Measurements from ENCODE around the gene ANO2. TPM values are rescaled to one million over a fixed set of nuclear protein-coding genes. Genes with fewer than 3 reads are reported as not detected.

ANO2 gene
- total RNA-seq, 2 donors from 2014 or later, result 2.8 to 9.3 TPM

DNA sequence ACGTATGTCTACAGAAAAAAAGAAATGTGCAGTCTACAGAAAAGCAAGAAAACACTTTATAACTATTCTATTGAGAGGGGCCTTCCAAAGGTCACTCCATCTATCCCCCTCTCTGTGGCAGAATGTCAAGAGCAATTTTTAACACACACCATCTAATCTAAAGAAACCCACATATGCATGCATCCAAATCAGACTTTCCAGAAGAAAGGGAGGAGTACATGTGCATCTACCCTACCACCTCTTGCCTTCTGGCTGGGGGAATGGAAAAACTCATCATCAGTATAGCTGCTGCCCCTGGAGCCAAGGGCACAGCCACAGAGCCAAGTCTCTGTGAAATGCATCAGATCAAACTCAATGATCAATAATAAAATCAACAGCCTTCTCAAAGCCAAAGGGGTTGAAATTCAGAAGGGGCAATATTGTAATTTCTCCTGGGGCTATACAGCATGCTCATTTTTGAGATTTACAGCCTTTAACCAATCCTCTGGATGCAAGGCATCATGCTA lies 63.9 kb downstream of the ANO2 start:
- TF ChIP-seq, protein P1, sequence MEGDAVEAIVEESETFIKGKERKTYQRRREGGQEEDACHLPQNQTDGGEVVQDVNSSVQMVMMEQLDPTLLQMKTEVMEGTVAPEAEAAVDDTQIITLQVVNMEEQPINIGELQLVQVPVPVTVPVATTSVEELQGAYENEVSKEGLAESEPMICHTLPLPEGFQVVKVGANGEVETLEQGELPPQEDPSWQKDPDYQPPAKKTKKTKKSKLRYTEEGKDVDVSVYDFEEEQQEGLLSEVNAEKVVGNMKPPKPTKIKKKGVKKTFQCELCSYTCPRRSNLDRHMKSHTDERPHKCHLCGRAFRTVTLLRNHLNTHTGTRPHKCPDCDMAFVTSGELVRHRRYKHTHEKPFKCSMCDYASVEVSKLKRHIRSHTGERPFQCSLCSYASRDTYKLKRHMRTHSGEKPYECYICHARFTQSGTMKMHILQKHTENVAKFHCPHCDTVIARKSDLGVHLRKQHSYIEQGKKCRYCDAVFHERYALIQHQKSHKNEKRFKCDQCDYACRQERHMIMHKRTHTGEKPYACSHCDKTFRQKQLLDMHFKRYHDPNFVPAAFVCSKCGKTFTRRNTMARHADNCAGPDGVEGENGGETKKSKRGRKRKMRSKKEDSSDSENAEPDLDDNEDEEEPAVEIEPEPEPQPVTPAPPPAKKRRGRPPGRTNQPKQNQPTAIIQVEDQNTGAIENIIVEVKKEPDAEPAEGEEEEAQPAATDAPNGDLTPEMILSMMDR (IDR thresholded peaks at IDR 0.05), result no peak

DNA sequence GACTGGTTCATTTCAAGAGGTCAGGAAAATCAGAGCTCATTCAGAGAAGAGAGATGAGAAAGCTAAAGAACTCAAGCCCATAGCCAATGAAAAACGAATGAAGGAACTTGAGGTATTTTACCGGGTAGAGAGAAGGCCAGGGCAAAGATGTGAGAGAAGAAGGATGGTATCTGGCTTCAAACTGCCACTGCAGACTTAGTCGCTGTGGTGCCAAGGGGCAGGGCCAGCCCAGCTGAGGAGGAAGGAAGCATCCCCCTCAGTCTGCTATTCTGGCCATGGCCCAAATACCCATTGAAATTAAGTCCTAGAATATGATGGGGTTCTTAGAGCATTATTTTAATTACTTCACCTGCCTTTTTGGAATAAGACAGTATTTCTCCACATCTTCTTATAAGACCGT lies 69.2 kb downstream of the ANO2 start:
- H3K27me3 ChIP-seq, result no peaks in the 10 kb centered on the region

More for the DNA sequence above, 63.9 kb downstream of the ANO2 start:
- Histone ChIP-seq H3K36me3 (no peaks in the 10 kb centered on the region), H3K4me3 (no peak overlapping the region), H3K27me3 (no peaks in the 10 kb centered on the region), H3K9me3 (no peaks in the 10 kb centered on the region), H3K27ac (no peak overlapping the region), H3K4me1 (no peaks in the 10 kb centered on the region)
- DNase-seq (ENCODE audit: low spot score), result no peak

DNA sequence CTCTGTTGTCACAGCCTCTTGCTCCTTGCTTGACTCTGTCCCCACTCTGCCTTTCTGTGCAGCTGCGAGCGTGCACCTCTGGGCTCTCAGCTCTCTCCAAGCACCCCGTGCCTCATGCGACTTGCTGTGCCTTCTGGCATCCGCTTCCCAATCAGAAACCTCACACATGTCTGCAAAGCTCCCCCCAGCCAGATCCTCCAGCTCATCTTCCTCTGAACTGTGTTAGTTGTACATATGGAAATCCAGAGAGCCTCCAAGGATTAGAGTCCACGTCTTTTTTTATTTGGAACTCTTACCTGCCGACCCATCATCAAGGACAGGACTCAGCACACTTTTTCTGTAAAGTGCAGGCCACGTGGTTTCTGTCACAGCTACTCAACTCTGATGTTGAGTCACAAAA lies 70.5 kb downstream of the ANO2 start:
- TF ChIP-seq, protein P1 (IDR thresholded peaks at IDR 0.05), result no peak
- H3K27me3 ChIP-seq, result no peaks in the 10 kb centered on the region
- no peak overlapping the region for H3K27ac ChIP-seq

More for the DNA sequence above, 69.2 kb downstream of the ANO2 start:
- H3K4me1 ChIP-seq, result no peaks in the 10 kb centered on the region
- TF ChIP-seq, protein P1 (IDR thresholded peaks at IDR 0.05), result no peak
- H3K9me3 ChIP-seq, result no peaks in the 10 kb centered on the region
- no peak for DNase-seq (ENCODE audit: low spot score)
- H3K4me3 ChIP-seq, result no peak overlapping the region
- no peak overlapping the region for H3K27ac ChIP-seq
- H3K36me3 ChIP-seq, result no peaks in the 10 kb centered on the region

DNA sequence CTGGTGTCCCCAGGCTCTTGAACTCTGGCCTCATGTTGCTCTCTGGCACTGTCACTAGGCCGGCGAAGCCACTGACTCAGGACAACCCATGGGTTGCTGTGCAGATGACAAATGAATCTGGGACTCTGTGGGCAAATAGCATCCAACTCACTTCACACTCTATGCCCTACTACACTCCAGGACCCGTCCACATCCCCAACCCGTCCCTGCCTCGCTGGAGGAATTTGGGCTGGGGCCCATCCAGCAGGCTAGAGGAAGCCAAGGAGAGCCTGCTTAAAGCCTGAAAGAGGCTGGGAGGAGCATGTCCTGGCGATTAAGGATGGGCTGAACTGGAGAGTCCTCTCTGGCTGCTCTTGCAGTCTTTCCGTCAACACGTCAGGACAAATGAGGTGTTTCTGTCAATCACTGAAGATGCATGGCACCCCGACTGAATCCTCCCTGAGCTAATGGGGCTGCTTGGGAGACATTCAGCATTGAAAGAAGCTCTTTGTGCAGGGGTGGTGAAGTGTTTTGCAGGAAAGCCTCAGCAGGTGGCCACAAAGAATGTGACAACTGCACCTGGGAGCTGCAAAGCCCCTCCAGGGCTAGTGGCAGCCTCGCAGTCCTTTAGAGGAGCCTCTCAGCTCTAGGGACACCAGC lies 71.7 kb downstream of the ANO2 start:
- Histone ChIP-seq H3K9me3 (no peaks in the 10 kb centered on the region), H3K4me1 (no peaks in the 10 kb centered on the region), H3K27me3 (no peaks in the 10 kb centered on the region), H3K36me3 (no peaks in the 10 kb centered on the region), H3K4me3 (no peak overlapping the region), H3K27ac (no peak overlapping the region)
- no peak for DNase-seq (ENCODE audit: low spot score)
- TF ChIP-seq, protein P1 (IDR thresholded peaks at IDR 0.05), result no peak

More for the DNA sequence above, 70.5 kb downstream of the ANO2 start:
- H3K4me1 ChIP-seq, result no peaks in the 10 kb centered on the region
- H3K36me3 ChIP-seq, result no peaks in the 10 kb centered on the region
- no peak overlapping the region for H3K4me3 ChIP-seq
- no peaks in the 10 kb centered on the region for H3K9me3 ChIP-seq
- DNase-seq (ENCODE audit: low spot score), result no peak

DNA sequence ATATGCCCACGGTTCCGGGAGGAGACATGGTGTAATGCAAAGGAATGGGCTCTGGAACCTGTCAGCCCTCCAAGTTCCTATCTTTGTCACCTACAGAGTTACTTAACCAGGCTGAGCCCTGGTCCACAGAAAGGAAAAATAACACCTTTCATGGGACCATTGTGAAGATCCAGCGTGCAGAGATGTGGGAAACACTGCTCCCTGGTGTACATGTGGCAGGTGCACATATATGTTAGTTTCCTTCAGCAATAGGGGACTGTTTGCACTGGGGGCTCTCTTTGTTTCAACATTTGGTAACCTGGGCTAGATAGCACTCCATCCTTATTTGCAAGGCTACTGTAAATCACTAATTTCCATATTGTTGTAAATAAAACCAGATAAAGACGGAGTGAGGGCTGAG lies 72.3 kb downstream of the ANO2 start:
- Histone ChIP-seq H3K27me3 (no peaks in the 10 kb centered on the region), H3K36me3 (no peaks in the 10 kb centered on the region), H3K4me3 (no peak overlapping the region), H3K27ac (no peak overlapping the region), H3K4me1 (no peaks in the 10 kb centered on the region), H3K9me3 (no peaks in the 10 kb centered on the region)
- TF ChIP-seq, protein P1 (IDR thresholded peaks at IDR 0.05), result peak in 1 of 2 donors; percentile 19
- no peak for DNase-seq (ENCODE audit: low spot score)

DNA sequence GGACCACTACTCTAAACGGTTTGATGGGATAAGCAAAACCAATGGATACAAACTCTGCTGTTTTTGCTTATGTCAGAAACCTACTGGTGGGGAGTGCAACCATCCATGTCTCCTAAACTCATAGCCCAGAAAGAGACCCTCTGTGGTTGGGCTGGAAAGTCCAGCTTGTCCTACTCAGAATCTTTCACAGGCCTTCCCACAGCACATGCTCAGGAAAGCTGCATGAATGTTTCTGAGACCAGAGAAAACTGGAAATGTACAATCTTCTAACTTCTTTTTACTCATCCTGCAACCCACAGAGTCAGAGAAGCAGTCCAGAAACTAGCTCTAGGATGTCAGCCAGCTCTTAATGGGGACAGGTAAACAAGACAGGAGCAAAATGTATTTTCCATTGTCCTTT lies 73.3 kb downstream of the ANO2 start:
- H3K27me3 ChIP-seq, result no peaks in the 10 kb centered on the region
- TF ChIP-seq, protein P1 (IDR thresholded peaks at IDR 0.05), result no peak

More for the DNA sequence above, 73.3 kb downstream of the ANO2 start:
- Histone ChIP-seq H3K27ac (no peak overlapping the region), H3K9me3 (no peaks in the 10 kb centered on the region), H3K4me1 (no peaks in the 10 kb centered on the region), H3K36me3 (no peaks in the 10 kb centered on the region), H3K4me3 (no peak overlapping the region)
- no peak for DNase-seq (ENCODE audit: low spot score)

Measured in right atrium auricular region (tissue), 2 donors.